Embryonic facial prominence (tissue), 1 donor: ENCODE results near the gene UNC119B.

Source experiments
- DNase-seq: peaks from one replicate; pipeline ENCODE4 v3.0.0-alpha.2; 2016; ENCODE audit errors: extremely low spot score

The UNC119B gene

DNA sequence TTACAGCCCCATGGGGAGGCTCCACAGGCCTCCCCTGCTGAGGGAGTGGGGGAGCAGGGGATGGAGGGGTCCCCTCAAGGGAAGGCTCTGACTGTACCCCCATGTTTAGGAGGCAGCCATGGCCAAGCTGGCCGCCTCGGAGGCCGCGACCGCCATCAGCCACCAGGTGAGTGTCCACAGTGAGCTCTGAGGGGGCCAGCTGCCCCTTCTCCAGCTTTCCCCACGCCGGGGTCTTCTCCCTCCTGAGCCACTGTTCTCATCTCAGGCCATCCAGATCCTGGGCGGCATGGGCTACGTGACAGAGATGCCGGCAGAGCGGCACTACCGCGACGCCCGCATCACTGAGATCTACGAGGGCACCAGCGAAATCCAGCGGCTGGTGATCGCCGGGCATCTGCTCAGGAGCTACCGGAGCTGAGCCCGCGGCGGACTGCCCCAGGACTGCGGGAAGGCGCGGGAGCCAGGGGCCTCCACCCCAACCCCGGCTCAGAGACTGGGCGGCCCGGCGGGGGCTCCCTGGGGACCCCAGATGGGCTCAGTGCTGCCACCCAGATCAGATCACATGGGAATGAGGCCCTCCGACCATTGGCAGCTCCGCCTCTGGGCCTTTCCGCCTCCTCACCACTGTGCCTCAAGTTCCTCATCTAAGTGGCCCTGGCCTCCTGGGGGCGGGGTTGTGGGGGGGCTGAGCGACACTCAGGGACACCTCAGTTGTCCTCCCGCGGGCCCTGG, 28.9 kb downstream of the UNC119B start:
- no peak for DNase-seq

DNA sequence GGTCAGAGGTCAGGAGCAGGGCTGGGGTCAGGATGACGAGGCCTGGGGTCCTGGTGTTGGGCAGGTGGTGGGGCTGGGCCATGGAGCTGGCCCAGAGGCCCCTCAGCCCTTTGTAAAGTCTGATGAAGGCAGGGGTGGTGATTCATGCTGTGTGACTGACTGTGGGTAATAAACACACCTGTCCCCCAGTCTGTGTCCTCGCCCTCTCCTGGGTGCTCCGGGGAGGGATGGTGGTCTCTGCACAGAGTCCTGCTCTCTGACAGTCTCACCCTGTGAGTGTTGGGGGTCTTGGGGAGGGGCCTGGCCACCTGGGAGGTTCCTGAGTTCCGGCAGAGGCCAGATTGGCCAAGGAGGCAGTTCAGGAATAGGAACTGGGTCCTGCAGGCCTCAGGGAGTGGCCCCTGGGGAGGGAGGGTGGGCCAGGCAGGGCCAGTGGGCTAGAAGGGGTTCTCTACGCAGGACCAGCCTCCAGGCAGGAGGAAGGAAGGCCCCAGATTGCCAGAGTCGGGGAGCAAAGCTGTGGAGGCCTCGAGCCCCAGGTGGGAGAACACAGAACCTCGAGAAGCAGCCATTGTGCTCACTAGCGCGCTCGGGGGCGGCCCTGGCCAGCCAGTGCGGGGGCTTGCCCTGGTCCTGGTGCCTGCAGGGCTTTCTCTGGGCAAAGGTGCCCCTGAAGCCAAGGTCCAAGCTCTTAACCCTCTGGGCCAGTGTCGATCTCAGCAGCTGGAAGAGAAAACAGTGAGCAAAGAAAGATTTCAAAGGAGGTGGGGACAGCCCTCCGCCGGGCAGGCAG, 29.8 kb downstream of the UNC119B start:
- DNase-seq: no peak

DNA sequence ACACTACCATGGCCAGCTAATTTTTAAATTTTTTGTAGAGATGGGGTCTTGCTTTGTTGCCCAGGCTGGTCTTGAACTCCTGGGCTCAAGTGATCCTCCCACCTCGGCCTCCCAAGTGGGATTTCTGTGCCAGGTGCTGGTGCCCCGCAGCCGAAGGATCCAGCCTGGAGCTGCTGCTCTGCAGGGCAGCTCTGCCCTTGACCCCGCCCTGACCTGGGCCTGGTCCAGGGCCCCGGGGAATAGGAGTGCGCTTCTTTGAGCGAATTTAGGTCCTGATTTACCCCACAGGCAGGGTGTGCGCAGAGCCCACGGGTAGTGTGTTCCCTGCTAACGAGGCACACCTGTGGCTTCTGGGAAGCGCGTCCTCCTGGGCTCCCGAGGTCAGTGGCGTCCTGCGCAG, 30.6 kb downstream of the UNC119B start:
- no peak for DNase-seq

DNA sequence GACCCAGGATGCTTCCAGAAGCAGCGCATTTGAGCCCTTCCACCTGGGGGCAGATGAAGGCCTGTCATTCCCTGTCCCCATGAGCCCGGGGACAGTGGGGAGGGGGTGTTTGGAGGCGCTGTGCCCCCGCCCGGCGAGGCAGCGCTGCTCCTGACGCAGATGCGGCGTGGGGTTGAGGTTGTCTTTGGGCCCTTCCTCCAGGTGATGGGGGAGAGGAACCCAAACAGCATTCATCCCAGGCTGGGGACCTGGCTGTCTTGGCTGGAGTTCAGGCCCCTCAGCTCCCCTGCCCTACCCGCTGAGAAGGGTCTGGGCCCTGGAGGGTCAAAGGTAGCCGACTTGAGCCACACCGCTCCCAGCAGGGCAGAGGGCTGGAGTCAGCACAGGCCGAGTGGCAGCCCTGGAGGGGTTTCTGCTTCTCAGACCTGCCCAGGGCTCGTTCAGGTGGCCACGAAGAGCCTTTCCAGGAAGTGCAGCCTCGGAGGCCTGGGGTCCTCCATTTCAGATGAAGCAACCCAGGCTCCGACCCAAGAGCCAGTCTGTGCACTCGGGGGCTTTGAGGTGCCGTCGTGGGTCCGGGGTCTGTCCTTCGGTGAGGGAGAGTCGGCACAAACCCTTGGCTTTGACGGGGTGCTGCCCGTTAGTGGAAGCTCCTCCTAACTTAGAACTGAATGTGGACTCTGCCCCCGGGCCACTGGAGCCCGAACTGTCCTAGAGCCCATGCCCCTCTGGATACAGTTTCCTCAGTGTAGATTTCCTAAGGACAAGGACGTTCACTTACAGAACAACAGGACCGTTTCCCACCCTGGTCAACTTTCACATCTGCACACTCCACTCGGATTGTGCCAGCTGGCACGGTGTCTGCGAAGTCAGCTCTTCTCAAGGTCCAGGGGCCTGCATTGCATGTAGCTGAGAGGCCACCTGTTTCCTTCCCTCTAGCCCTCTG, 31.5 kb downstream of the UNC119B start:
- no peak for DNase-seq

DNA sequence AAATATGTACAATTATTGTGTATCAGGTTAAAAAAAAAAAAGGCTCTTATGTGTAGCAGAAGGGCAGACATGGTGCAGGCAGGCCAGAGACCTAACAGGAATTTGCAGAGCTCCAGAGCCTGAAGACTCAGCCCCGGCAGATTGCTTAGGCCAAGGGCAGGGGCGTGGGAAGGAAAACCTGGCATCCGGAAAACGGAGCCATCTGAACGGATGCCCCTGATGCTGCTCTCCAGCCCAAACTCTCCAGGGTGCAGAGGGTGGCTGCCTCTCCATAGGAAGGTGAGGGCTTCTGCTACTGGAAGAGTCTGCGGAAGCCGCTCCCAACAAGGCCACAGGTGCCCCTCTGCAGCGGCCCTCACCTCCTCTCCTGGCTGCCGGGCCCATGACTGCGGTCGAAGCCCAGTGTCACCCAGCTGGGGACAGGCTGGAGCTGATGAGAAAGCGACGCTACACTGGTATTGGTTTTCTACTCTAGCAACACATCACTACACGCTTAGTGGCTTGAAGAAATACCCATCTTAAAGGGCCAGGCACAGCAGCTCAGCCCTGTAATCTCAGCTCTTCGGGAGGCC, 34.8 kb downstream of the UNC119B start:
- no peak for DNase-seq

DNA sequence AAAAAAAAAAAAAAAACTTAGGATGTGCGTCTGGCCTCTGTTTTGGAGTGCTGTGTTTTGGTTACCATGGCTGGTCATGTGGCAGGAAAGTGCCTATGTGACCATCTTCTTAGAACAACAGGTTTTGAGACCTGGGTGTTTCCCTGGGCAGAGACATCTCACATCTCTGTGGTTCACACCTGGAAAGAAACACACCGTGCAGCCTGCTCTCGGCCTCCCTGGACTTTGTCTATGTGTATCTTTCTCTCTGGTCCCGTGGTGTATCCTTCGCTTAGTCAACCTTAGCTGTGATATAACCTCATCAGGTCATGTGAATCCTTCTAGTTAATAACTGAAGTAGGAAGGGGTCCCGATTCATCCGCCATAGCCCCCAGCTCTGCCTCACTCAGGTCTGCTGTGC, 38.0 kb downstream of the UNC119B start:
- no peak for DNase-seq

DNA sequence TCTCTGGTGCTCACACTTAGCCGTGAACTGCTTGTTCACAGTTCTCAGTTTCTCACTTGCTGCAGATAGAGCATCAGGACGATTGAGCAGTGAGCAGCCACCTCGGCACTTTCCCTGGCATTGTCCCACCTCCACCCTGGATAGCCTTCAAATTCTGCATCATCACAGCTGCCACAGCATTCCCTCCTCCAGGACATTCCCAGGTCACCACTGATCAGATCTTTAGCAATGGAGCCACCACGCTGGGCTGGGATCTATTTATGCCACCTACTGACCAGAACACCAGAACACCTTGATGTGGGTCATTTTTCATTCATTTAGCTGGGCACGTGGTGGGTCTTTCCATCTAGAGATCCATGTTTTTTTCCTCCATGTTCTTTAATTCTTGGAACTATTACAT, 39.0 kb downstream of the UNC119B start:
- no peak for DNase-seq

DNA sequence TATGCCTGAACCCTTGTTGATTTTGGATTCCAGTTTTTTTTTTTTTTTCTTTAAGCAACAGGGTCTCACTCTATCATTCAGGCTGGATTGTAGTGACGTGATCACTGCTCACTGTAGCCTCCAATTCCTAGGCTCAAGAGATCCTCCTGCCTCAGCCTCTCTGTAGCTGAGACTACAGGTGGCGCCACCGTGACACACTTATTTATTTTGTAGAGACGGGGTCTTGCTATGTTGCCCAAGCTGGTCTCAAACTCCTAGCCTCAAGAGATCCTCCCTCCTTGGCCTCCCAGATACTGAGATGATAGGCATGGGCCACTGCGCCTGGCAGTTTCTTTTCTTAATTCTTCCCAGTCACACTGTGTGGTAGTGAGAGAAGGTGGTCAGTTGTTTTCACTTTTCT, 40.5 kb downstream of the UNC119B start:
- no peak for DNase-seq

DNA sequence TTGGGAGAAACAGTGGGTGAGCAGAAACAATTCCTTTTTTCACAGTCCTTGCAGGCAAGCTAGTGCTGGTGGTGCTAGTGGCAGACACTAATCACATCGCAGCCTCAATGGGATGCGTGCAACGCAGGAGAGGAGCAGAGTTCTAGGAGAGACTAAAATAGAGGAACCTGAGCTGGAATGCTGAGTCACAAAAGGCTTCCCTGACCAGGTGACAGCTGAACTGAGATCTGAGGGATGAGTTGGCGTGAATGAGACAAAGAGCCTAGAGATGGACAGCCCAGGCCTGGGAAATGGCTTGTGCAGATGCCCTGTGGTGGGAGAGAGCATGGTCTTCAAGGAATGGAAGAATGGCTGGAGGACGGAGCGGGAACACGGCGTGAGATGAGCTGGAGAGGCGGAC, 41.1 kb downstream of the UNC119B start:
- no peak for DNase-seq

DNA sequence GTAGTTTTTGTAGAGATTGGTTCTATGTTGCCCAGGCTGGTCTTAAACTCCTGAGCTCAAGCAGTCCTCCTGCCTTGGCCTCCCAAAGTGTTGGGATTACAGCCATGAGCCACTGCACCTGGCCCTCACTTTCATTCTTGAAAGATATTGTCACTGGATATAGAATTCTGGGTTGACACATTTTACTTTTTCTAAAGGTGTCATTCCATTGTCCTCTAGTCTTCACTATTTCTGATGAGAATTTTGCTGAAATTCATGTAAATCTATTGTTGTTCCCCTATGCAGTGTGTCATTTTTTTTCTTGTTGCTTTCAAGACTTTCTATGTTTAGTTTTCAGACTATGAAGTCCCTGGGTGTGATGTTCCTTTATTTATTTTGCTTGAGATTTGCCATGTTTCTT, 44.5 kb downstream of the UNC119B start:
- DNase-seq: no peak

DNA sequence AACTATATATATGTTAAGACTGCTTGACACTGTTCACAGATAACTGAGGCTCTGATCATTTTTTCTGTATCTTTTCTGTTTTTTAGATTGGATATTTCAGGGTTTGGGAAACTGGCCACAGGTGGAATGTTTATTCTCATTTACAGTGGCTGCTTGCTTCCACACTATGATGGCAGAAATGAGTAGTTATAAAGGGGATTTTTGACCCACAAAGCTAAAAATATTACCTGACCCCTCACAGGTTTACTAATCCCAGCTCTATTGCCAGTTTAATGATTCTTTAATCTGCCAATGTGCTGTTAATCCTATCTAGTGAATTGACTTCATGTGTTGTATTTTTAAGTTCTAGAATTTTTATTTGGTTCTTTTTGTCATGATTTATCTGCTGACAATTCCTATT, 45.0 kb downstream of the UNC119B start:
- no peak for DNase-seq

DNA sequence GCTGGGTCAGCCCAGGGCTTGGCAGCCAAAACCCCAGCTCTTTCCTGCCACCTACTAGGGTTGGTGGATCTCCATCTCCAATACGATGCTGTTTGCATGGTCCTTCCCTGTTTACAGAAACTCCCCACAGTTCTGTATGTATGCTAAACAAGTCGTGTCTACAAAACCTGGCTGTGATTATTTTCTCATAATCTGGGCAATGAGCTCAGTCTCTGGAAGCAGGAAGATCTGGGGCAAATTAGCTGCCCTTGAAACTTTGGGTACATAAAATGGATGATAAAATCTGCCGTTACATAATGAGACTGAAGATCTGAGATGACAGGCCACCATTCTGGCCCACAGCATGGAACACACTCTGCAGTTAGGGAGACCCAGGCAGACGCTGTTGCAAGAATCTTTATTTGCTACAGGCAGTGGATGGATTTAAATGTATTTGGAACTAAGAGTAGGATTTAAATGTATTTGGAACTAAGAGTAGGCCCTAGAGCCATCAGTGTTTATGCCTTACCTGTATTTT, 47.0 kb downstream of the UNC119B start:
- DNase-seq: no peak

DNA sequence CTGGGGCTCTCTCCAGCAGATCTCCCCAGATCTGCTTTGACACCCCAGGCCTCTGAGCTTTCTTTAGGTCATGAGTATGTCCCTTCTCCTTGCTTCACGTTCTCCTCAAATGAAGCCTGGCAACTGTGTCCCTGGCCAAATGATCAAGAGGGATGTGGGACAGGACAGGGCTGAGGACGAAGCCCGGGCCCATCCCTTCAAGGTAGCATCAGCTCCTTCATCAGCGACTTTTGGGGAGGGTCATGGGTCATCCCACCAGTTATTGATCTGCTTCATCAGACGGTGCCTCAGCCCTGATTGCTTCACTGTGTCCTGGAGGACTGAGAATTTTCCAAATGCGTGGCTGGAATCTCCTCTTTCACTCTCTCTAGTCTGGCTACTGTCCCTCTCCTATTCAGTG, 47.7 kb downstream of the UNC119B start:
- DNase-seq: no peak

DNA sequence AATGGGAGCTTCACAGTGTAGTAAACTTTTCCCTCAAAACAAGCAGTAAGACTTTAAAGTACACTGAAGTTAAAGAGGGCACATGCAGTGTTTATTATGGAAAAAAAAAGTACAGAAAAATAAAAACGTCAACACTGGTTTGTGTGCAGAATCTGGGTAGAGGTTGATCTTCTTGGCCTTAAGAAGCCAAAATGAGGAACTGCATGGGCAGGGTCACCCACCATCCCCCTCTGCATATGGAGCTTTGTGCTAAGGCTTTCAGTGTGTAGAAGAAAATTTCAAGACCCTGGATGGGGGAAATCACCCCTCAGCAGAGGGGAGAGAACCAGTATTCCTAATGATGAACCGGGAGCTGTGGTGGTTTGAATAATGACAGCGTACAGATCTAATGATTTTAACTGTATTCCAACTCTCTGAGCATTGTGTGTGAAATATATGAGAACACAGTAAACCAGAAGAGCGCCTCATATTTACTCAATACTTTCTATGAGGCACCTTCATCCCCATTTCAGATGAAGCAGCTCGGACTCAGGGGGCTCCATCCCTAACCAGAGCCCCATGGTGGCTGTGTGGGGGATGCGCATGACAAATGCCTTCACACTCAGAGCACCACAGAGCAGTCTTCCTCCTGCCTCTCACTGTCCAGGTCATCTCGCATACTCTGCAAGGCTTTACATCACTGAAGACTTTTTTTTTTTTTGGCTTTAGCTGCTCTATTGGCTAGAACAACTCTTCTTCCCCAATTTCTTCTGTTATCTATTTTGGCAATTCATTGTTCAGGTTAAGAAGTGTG, 48.7 kb downstream of the UNC119B start:
- no peak for DNase-seq

DNA sequence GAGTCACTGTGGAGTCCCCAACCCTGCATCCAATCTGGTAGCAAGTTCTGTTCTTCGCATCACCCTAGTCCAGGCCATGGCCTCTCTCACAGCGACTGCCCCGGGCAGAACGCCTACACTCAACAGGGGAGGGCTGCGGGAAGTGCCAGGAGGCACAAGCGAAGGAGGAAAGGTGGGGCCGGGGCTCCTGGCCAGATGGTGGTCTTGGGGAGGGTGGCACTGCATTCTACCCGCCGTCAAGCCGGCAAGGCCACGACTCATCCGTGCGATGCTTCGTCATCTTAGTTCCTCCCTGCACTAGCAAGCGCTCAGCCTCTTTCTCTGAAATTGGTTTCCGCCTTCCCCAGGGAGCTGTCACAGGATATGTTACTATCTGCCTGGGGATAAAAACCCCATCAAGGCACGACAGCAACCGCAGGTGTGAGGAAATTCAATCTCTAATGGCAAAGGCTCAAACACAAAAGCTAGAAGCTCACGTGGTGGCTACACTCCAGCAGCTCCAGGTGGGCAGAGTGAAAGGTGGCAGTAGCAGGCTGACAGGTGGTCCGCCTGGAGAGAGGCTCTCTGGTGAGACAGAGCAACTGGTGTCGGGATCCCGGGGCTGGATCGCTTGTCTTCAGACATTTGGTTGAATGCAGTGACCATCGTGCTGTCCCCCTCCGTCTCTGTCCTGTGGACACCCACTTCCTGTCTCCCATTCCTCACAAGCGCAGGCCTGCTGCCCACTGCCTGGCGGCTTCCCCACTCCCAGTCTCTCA, 49.5 kb downstream of the UNC119B start:
- no peak for DNase-seq

DNA sequence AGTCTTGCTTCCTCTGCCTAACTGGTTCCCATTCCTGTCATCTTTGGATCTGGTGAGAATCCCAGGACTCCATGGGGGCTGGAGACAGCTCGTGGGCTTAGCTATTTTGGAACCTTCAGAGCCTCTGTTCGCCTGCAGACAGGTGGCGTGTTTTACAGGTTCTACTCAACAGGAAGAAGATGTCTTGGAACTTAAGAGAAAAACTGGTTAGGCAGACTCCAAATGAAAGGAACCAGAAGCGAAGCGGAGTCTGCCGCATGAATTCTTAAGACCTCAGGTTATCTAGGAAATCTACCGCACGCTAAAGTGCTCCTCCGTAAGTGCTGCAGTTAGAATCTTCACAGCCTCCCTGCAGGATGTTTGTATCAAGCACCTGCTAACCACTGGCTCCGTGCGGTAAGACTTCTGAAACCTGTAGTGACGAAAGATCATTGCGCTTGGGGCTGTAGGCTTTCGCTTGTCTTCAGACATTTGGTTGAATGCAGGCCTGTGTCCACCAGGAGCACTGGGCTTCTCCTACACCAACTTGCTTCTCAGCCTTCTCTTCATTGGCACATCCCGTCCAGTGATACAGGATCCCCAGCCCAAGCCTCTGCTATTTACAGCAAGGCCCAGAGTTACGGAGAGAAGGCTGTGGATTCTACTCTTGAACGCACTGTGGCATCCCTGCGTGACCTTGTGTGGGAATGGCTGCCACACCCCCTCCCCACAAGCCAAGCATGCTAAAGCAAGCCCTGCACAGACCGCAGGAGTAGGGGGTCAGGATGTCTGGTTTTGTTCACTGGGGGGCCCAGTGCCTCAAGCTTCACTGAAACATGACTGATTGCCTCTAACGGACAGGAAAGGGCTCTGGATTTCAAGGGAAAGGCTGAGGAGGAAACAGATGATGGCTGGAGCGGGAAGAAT, 50.3 kb downstream of the UNC119B start:
- no peak for DNase-seq

DNA sequence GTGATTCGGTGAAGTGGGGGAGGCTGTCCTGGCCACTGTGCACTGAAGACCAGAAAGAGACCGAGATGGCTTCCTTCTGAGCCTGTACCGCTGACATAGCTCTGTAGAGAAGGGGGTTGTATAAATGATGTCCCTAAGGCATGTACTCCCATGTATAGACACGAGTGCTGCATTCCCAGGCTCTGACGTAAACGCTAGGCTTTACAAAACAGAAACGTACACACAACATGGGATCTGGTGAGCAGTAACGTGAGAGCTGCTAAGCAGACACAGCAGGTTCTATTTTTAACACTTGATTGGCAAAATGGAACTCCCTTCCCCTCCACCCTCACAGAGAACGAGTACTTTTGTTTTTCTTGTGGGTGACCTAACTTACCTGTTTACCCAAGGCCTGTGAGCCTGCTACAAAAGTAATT, 51.3 kb downstream of the UNC119B start:
- DNase-seq: peak; percentile 74

DNA sequence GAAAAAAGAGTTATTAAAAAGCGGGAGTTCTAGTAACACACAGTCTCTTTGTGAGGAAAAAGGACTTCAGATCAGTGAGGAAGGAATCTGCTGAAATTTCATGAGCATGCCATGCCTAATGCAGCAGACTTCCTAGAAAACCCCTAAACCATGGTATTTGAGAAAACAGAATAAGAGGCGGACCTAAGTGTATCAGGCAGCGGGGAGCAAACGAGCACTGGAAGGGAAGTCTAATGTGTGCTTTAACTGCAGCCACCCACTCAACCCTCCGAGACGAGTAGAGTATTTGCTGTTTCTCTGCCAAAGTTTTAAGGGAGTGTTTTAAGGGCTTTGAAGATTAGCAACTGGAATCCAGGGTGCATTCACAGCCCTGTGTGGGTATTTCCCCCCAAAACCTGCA, 51.8 kb downstream of the UNC119B start:
- DNase-seq: peak; percentile 30

DNA sequence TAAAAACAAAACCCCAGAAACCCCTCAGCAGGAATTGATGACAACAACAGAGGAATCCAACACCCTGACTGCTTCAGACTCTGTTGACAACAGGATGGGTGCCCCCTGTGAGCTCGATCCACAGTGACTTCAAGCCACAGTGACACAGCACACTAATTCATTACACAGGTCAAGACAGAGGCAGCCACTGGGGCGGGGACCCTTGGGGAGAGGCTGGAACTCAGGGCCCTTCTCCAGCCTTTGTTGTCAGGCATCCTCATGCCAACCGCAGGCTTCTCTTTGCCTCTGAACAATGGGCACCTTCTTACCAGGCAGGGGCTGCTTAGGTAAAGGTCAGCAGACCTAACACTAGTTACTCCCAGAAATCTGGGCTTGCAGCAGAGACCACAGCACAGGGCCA, 53.0 kb downstream of the UNC119B start:
- DNase-seq: no peak
